Measurements from ENCODE around the gene NBAS.
A peak's percentile ranks its signal among the peaks of the same experiment; 100 is the strongest.

NBAS gene

DNA sequence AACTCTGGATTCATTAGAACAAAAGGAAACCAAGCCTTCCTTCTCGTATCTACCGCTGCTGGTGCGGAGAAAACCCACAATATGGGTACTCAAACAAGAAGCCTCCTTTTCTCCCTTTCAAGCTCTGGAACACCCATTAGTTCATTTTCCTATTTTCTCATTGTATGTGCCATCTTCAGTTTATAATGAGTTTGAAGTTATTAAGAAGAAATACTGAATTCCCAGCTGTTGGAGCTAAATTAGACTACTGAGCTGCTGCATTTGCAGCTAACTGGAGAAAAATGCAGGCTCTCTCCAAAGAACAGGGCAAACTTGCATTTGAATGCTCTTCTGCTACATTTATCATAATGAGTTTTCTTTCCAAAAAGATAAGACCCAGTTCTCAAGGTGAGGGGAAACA lies 398.5 kb downstream of the NBAS start:
- Histone ChIP-seq H2BK5ac (ENCODE audit: low read length) (no peak overlapping the region), H3K18ac (ENCODE audit: low read length) (no peak overlapping the region), H3K4me2 (ENCODE audit: low read length) (no peak overlapping the region), H2BK120ac (ENCODE audit: low read depth, low read length) (no peak overlapping the region), H2AK5ac (ENCODE audit: low read length) (no peak overlapping the region), H3K9ac (ENCODE audit: low read length) (no peak overlapping the region), H4K5ac (ENCODE audit: low read length) (no peak overlapping the region), H3K23ac (ENCODE audit: low read length) (no peak overlapping the region), H3K56ac (ENCODE audit: low read length) (no peak overlapping the region), H3K79me1 (ENCODE audit: low read length) (no peaks in the 10 kb centered on the region), H3K79me2 (ENCODE audit: control insufficient read depth, insufficient read depth, low read length) (no peaks in the 10 kb centered on the region), H2BK15ac (replicated peaks; ENCODE audit: low read depth) (no peak overlapping the region), H3K4me3 (ENCODE audit: low read length) (no peak overlapping the region), H3K4me1 (ENCODE audit: control insufficient read depth, low read depth, low read length) (peaks cover 5% of the 10 kb centered on the region), H3K27me3 (ENCODE audit: insufficient read depth, low read length, poor library complexity) (no peaks in the 10 kb centered on the region), H3K36me3 (ENCODE audit: control insufficient read depth, insufficient read depth, low read length) (no peaks in the 10 kb centered on the region), H4K8ac (ENCODE audit: low read depth, low read length) (no peak overlapping the region), H3K27ac (ENCODE audit: low read depth, low read length) (no peak overlapping the region), H3K4ac (ENCODE audit: low read depth, low read length) (no peak overlapping the region)
- no peak for DNase-seq
- WGBS (ENCODE audit: extremely low coverage, insufficient coverage, low lambda C conversion rate), result no CpG with 5 or more reads among the region's 3 CpGs

DNA sequence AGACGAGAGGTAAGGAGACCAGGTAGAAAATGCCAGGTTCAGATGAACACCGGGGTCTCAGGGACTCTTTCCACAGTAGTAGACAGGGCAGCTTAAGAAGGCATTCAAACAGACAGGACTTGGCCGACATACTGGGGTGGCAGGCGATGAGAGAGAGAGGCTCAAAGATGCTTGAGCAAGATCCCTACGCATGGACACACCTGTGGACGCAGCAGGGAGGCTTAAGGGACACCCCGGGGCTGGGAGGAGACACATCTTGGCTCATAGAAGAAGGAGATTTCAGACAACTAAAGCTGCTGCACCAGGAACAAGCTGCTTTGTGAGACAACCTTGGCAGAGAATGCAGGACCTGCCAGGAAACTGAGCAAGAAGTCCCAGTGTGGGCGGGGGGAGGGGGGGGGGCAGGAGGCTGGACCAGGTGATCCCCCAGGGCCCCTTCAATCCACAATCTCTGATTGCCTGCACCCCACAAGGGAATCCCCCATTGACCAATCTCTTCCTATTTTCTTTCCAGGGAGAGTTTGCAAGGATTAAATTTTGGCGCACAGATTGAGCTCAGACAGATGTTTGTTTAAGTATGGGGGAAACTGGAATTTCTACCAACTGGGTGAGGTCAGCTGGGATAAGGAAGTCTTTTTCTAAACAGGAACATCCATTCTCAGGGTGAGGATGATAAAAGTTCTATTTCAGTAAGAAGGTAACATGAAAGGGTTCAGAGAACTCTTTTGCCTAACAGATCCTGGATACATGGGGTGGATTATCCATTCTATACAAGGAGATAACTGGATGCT lies 400.7 kb downstream of the NBAS start:
- Histone ChIP-seq H3K36me3 (ENCODE audit: control insufficient read depth, insufficient read depth, low read length) (no peaks in the 10 kb centered on the region), H3K4me2 (ENCODE audit: low read length) (no peak overlapping the region), H2BK120ac (ENCODE audit: low read depth, low read length) (no peak overlapping the region), H2AK5ac (ENCODE audit: low read length) (no peak overlapping the region), H4K5ac (ENCODE audit: low read length) (no peak overlapping the region), H3K27ac (ENCODE audit: low read depth, low read length) (no peak overlapping the region), H2BK5ac (ENCODE audit: low read length) (no peak overlapping the region), H3K4me1 (ENCODE audit: control insufficient read depth, low read depth, low read length) (peaks cover 5% of the 10 kb centered on the region), H3K27me3 (ENCODE audit: insufficient read depth, low read length, poor library complexity) (no peaks in the 10 kb centered on the region), H3K56ac (ENCODE audit: low read length) (no peak overlapping the region), H4K8ac (ENCODE audit: low read depth, low read length) (no peak overlapping the region), H2BK15ac (replicated peaks; ENCODE audit: low read depth) (no peak overlapping the region), H3K18ac (ENCODE audit: low read length) (no peak overlapping the region), H3K4ac (ENCODE audit: low read depth, low read length) (no peak overlapping the region), H3K9ac (ENCODE audit: low read length) (no peak overlapping the region), H3K23ac (ENCODE audit: low read length) (no peak overlapping the region), H3K79me1 (ENCODE audit: low read length) (no peaks in the 10 kb centered on the region), H3K79me2 (ENCODE audit: control insufficient read depth, insufficient read depth, low read length) (no peaks in the 10 kb centered on the region), H3K4me3 (ENCODE audit: low read length) (no peak overlapping the region)
- no peak for DNase-seq
- no CpG with 5 or more reads among the region's 9 CpGs for WGBS (ENCODE audit: extremely low coverage, insufficient coverage, low lambda C conversion rate)

DNA sequence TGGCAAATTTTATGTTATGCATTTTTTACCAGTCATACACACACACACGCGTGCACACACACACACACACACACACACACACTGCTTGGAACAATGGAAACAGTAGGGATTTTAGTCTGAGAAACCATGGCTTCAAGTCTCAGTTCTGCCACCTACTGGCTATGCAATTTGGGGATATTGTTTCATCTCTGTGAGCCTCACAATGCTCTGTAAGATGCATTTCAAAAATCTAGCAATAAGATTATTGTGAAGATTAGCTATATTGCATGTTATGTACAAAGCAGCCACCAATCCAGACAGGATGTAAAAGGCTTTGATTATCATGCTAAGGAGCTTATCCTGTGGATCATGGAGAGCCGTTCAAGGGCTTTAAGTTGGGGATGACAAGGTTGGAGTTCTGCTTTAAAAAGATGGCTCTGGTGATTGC lies 401.4 kb downstream of the NBAS start:
- no peak overlapping the region for H4K5ac ChIP-seq (ENCODE audit: low read length)
- WGBS (ENCODE audit: extremely low coverage, insufficient coverage, low lambda C conversion rate), result no CpG with 5 or more reads among the region's 3 CpGs
- H3K4me1 ChIP-seq (ENCODE audit: control insufficient read depth, low read depth, low read length), result peaks cover 5% of the 10 kb centered on the region
- no peak overlapping the region for H2BK15ac ChIP-seq (replicated peaks; ENCODE audit: low read depth)
- no peak overlapping the region for H3K9ac ChIP-seq (ENCODE audit: low read length)
- H2BK120ac ChIP-seq (ENCODE audit: low read depth, low read length), result no peak overlapping the region
- no peak overlapping the region for H2AK5ac ChIP-seq (ENCODE audit: low read length)
- peak; percentile 80 for DNase-seq
- H3K79me2 ChIP-seq (ENCODE audit: control insufficient read depth, insufficient read depth, low read length), result no peaks in the 10 kb centered on the region
- H3K4me3 ChIP-seq (ENCODE audit: low read length), result no peak overlapping the region
- H3K18ac ChIP-seq (ENCODE audit: low read length), result no peak overlapping the region
- H3K79me1 ChIP-seq (ENCODE audit: low read length), result no peaks in the 10 kb centered on the region
- H3K36me3 ChIP-seq (ENCODE audit: control insufficient read depth, insufficient read depth, low read length), result no peaks in the 10 kb centered on the region
- H3K27me3 ChIP-seq (ENCODE audit: insufficient read depth, low read length, poor library complexity), result no peaks in the 10 kb centered on the region
- H4K8ac ChIP-seq (ENCODE audit: low read depth, low read length), result no peak overlapping the region
- no peak overlapping the region for H2BK5ac ChIP-seq (ENCODE audit: low read length)
- no peak overlapping the region for H3K27ac ChIP-seq (ENCODE audit: low read depth, low read length)
- no peak overlapping the region for H3K4me2 ChIP-seq (ENCODE audit: low read length)
- no peak overlapping the region for H3K56ac ChIP-seq (ENCODE audit: low read length)
- no peak overlapping the region for H3K23ac ChIP-seq (ENCODE audit: low read length)
- no peak overlapping the region for H3K4ac ChIP-seq (ENCODE audit: low read depth, low read length)

DNA sequence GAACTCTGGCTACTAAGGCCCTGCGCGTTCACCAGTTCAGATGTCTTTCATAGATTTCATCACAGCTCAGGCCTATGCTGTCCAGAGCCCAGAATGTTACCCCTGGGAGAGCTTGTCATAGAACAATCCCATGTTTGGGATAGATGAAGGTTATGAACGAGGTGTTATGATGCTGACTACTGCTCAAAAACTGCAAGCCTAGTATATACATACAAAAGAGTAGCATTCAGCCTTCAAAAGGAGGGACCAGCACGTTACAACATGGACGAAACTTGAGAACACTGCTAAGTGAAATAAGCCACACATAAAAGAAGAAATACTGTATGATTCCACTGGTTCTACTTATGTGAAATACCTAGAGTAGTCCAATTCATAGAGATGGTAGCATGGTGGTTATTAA lies 401.9 kb downstream of the NBAS start:
- Histone ChIP-seq H3K79me2 (ENCODE audit: control insufficient read depth, insufficient read depth, low read length) (no peaks in the 10 kb centered on the region), H3K36me3 (ENCODE audit: control insufficient read depth, insufficient read depth, low read length) (no peaks in the 10 kb centered on the region), H3K18ac (ENCODE audit: low read length) (no peak overlapping the region), H2BK120ac (ENCODE audit: low read depth, low read length) (no peak overlapping the region), H4K5ac (ENCODE audit: low read length) (no peak overlapping the region), H2BK5ac (ENCODE audit: low read length) (no peak overlapping the region), H3K27me3 (ENCODE audit: insufficient read depth, low read length, poor library complexity) (no peaks in the 10 kb centered on the region), H3K27ac (ENCODE audit: low read depth, low read length) (no peak overlapping the region), H3K56ac (ENCODE audit: low read length) (no peak overlapping the region), H3K9ac (ENCODE audit: low read length) (no peak overlapping the region), H3K4ac (ENCODE audit: low read depth, low read length) (no peak overlapping the region), H3K4me2 (ENCODE audit: low read length) (no peak overlapping the region), H3K79me1 (ENCODE audit: low read length) (no peaks in the 10 kb centered on the region), H4K8ac (ENCODE audit: low read depth, low read length) (no peak overlapping the region), H3K4me1 (ENCODE audit: control insufficient read depth, low read depth, low read length) (peaks cover 5% of the 10 kb centered on the region), H2BK15ac (replicated peaks; ENCODE audit: low read depth) (no peak overlapping the region), H3K4me3 (ENCODE audit: low read length) (no peak overlapping the region), H3K23ac (ENCODE audit: low read length) (no peak overlapping the region), H2AK5ac (ENCODE audit: low read length) (no peak overlapping the region)
- DNase-seq, result no peak
- WGBS (ENCODE audit: extremely low coverage, insufficient coverage, low lambda C conversion rate), result no CpG with 5 or more reads among the region's 5 CpGs

DNA sequence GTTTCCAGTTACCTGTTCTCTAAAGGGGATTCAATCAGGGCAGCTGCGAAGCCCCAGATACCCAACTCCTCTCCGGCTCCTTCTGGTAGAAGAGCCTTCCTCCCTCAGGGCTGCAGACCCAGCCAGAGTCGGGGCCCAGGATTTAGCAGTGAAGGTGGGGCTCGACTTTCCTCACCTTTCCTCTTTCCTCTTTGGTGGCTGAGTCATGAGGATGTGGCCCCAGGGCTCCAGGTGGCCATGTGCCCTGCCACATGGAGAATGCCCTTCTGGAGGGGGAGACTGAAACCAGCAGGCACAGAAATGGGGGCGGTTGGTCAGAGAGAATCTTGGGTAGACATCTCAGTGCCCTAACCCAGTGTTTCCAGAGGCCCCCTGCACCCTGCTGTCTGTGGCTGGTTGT lies 402.6 kb downstream of the NBAS start:
- Histone ChIP-seq H4K8ac (ENCODE audit: low read depth, low read length) (no peak overlapping the region), H3K4ac (ENCODE audit: low read depth, low read length) (no peak overlapping the region), H3K18ac (ENCODE audit: low read length) (no peak overlapping the region), H3K56ac (ENCODE audit: low read length) (no peak overlapping the region), H3K4me2 (ENCODE audit: low read length) (no peak overlapping the region), H2BK120ac (ENCODE audit: low read depth, low read length) (no peak overlapping the region), H3K27me3 (ENCODE audit: insufficient read depth, low read length, poor library complexity) (no peaks in the 10 kb centered on the region), H3K9ac (ENCODE audit: low read length) (no peak overlapping the region), H4K5ac (ENCODE audit: low read length) (no peak overlapping the region), H3K36me3 (ENCODE audit: control insufficient read depth, insufficient read depth, low read length) (no peaks in the 10 kb centered on the region), H3K27ac (ENCODE audit: low read depth, low read length) (no peak overlapping the region), H2BK15ac (replicated peaks; ENCODE audit: low read depth) (no peak overlapping the region), H2BK5ac (ENCODE audit: low read length) (no peak overlapping the region), H3K23ac (ENCODE audit: low read length) (no peak overlapping the region), H3K79me1 (ENCODE audit: low read length) (no peaks in the 10 kb centered on the region), H3K4me1 (ENCODE audit: control insufficient read depth, low read depth, low read length) (peaks cover 5% of the 10 kb centered on the region), H3K4me3 (ENCODE audit: low read length) (no peak overlapping the region), H3K79me2 (ENCODE audit: control insufficient read depth, insufficient read depth, low read length) (no peaks in the 10 kb centered on the region), H2AK5ac (ENCODE audit: low read length) (no peak overlapping the region)
- WGBS (ENCODE audit: extremely low coverage, insufficient coverage, low lambda C conversion rate), result no CpG with 5 or more reads among the region's 5 CpGs
- no peak for DNase-seq

DNA sequence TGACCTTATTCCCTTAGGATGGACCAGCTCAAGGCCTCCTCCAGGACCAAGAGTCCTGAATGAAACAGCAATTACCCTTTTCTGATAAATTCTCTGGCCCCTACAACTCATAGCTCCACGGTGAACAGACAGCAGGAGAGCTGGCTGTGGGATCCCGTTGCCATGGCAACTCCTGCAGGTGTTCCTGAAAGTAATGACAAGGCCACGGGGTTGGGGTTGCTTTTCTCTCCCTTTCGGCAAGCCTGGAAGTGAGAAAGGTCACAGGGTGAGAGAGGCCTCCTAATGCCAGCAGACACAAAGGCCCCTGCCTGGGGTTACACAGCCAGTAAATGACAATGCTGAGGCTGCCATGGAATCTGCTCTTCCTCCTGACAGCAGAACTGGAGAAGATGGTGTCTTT lies 403.0 kb downstream of the NBAS start:
- WGBS (ENCODE audit: extremely low coverage, insufficient coverage, low lambda C conversion rate), result no CpG with 5 or more reads among the region's 4 CpGs
- Histone ChIP-seq H3K56ac (ENCODE audit: low read length) (no peak overlapping the region), H3K4ac (ENCODE audit: low read depth, low read length) (no peak overlapping the region), H4K5ac (ENCODE audit: low read length) (no peak overlapping the region), H3K23ac (ENCODE audit: low read length) (no peak overlapping the region), H2BK5ac (ENCODE audit: low read length) (no peak overlapping the region), H3K79me1 (ENCODE audit: low read length) (no peaks in the 10 kb centered on the region), H3K9ac (ENCODE audit: low read length) (no peak overlapping the region), H3K18ac (ENCODE audit: low read length) (no peak overlapping the region), H3K4me1 (ENCODE audit: control insufficient read depth, low read depth, low read length) (peaks cover 5% of the 10 kb centered on the region), H2BK15ac (replicated peaks; ENCODE audit: low read depth) (no peak overlapping the region), H3K27ac (ENCODE audit: low read depth, low read length) (no peak overlapping the region), H3K79me2 (ENCODE audit: control insufficient read depth, insufficient read depth, low read length) (no peaks in the 10 kb centered on the region), H2BK120ac (ENCODE audit: low read depth, low read length) (no peak overlapping the region), H3K4me3 (ENCODE audit: low read length) (no peak overlapping the region), H3K27me3 (ENCODE audit: insufficient read depth, low read length, poor library complexity) (no peaks in the 10 kb centered on the region), H4K8ac (ENCODE audit: low read depth, low read length) (no peak overlapping the region), H3K4me2 (ENCODE audit: low read length) (no peak overlapping the region), H3K36me3 (ENCODE audit: control insufficient read depth, insufficient read depth, low read length) (no peaks in the 10 kb centered on the region), H2AK5ac (ENCODE audit: low read length) (no peak overlapping the region)
- DNase-seq, result peak; percentile 51

Data from mesendoderm (in vitro differentiated cells).